ENCODE measurements around the gene CCDC87.
"Not testable (repeated sequence)": the region's sequence is repeated elsewhere in the genome, so short reads cannot be mapped to it uniquely, and the experiment has no call there.

The CCDC87 gene

GRCh38 chr11:66607126-66607834 lies 14.4 kb upstream of the CCDC87 start:
- TF ChIP-seq CTCF (IDR thresholded peaks at IDR 0.05; ENCODE audit: unreplicated experiment in 3 of 3) = no peak
- no peaks in the 10 kb centered on the region for H3K9me3 Mint-ChIP-seq
- peaks cover 20% of the 10 kb centered on the region for H3K36me3 Mint-ChIP-seq (ENCODE audit: low read depth)
- H3K4me3 Mint-ChIP-seq = no peak overlapping the region
- no peaks in the 10 kb centered on the region for H3K27me3 Mint-ChIP-seq (ENCODE audit: low read depth)
- H3K4me1 Mint-ChIP-seq = peaks cover 7% of the 10 kb centered on the region
- peak overlapping the region; percentile 13 to 83 (median 78) for H3K27ac Mint-ChIP-seq

GRCh38 chr11:66606608-66607007 lies 13.7 kb upstream of the CCDC87 start:
- Mint-ChIP-seq H3K4me1 (peaks cover 10% of the 10 kb centered on the region), H3K27ac (peak overlapping the region in 1 of 3 experiments; percentile 78), H3K36me3 (ENCODE audit: low read depth) (peaks cover 25% of the 10 kb centered on the region)
- not testable (repeated sequence) for H3K9me3 Mint-ChIP-seq; H3K4me3 Mint-ChIP-seq; H3K27me3 Mint-ChIP-seq (ENCODE audit: low read depth)

GRCh38 chr11:66604155-66604554 lies 11.3 kb upstream of the CCDC87 start:
- no peak overlapping the region for H3K27ac Mint-ChIP-seq
- H3K36me3 Mint-ChIP-seq (ENCODE audit: low read depth) = peaks cover 33% of the 10 kb centered on the region
- no peak overlapping the region for H3K4me3 Mint-ChIP-seq
- TF ChIP-seq CTCF (IDR thresholded peaks at IDR 0.05; ENCODE audit: unreplicated experiment in 3 of 3) = no peak
- no peaks in the 10 kb centered on the region for H3K9me3 Mint-ChIP-seq
- no peaks in the 10 kb centered on the region for H3K27me3 Mint-ChIP-seq (ENCODE audit: low read depth)
- peaks cover 10% of the 10 kb centered on the region for H3K4me1 Mint-ChIP-seq

GRCh38 chr11:66603072-66603471 lies 10.2 kb upstream of the CCDC87 start:
- H3K4me3 Mint-ChIP-seq = no peak overlapping the region
- H3K27me3 Mint-ChIP-seq (ENCODE audit: low read depth) = no peaks in the 10 kb centered on the region
- no peak overlapping the region for H3K27ac Mint-ChIP-seq
- no peak for TF ChIP-seq CTCF (IDR thresholded peaks at IDR 0.05; ENCODE audit: unreplicated experiment in 3 of 3)
- H3K4me1 Mint-ChIP-seq = peaks cover 10% of the 10 kb centered on the region
- peaks cover 38% of the 10 kb centered on the region for H3K36me3 Mint-ChIP-seq (ENCODE audit: low read depth)
- no peaks in the 10 kb centered on the region for H3K9me3 Mint-ChIP-seq

GRCh38 chr11:66600631-66601233 lies 7.9 kb upstream of the CCDC87 start:
- Mint-ChIP-seq H3K27ac (peak overlapping the region in 1 of 3 experiments; percentile 47), H3K4me3 (no peak overlapping the region), H3K36me3 (ENCODE audit: low read depth) (peaks cover 39% of the 10 kb centered on the region), H3K9me3 (no peaks in the 10 kb centered on the region), H3K4me1 (peaks cover 5% of the 10 kb centered on the region), H3K27me3 (ENCODE audit: low read depth) (no peaks in the 10 kb centered on the region)
- TF ChIP-seq CTCF (IDR thresholded peaks at IDR 0.05; ENCODE audit: unreplicated experiment in 3 of 3) = no peak

GRCh38 chr11:66600219-66600618 lies 7.4 kb upstream of the CCDC87 start:
- Mint-ChIP-seq H3K9me3 (no peaks in the 10 kb centered on the region), H3K27ac (peak overlapping the region in 1 of 3 experiments; percentile 47), H3K4me3 (no peak overlapping the region), H3K36me3 (ENCODE audit: low read depth) (peaks cover 35% of the 10 kb centered on the region), H3K4me1 (peaks cover 10% of the 10 kb centered on the region), H3K27me3 (ENCODE audit: low read depth) (no peaks in the 10 kb centered on the region)
- no peak for TF ChIP-seq CTCF (IDR thresholded peaks at IDR 0.05; ENCODE audit: unreplicated experiment in 3 of 3)

Measured in nephron (organoid).